Measurements from ENCODE around the gene NCOA1.

DNA sequence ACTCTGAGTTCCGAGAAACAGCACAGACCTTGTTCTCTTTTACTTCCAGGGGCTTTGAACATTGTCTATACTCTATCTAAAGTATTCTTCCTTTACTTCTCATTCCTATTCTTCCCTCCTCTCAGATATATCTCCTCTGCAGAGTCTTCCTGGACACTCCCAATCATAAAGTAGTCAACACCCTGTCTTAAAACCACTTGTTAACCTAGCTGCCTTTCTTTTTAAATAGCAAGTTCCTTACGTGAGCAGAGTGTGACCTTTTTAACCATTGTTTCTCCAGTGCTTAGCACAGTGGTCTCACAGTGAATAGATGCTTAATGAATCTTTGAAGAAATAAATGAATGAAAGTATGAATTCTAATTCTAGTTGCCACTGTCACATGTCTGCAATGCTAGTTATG is 254.8 kb downstream of the NCOA1 start:
- TF ChIP-seq FOXK2 (IDR thresholded peaks at IDR 0.05) (no peak), TARDBP (IDR thresholded peaks at IDR 0.05) (no peak), BHLHE40 (IDR thresholded peaks at IDR 0.05; ENCODE audit: borderline replicate concordance) (no peak), NFRKB (IDR thresholded peaks at IDR 0.05) (no peak), FOXA1 (IDR thresholded peaks at IDR 0.05) (no peak), FOXM1 (IDR thresholded peaks at IDR 0.05; ENCODE audit: borderline replicate concordance) (no peak), ELF4 (IDR thresholded peaks at IDR 0.05) (no peak), SP1 (IDR thresholded peaks at IDR 0.05) (no peak), LEF1 (IDR thresholded peaks at IDR 0.05; ENCODE audit: borderline replicate concordance) (no peak), SUZ12 (IDR thresholded peaks at IDR 0.05) (no peak)
- TF ChIP-seq, protein P1, sequence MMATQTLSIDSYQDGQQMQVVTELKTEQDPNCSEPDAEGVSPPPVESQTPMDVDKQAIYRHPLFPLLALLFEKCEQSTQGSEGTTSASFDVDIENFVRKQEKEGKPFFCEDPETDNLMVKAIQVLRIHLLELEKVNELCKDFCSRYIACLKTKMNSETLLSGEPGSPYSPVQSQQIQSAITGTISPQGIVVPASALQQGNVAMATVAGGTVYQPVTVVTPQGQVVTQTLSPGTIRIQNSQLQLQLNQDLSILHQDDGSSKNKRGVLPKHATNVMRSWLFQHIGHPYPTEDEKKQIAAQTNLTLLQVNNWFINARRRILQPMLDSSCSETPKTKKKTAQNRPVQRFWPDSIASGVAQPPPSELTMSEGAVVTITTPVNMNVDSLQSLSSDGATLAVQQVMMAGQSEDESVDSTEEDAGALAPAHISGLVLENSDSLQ (IDR thresholded peaks at IDR 0.05) = no peak

Data from HEK293T (cell line).